K562 treated with DMSO at 1 percent for 4 hours (cell line): ENCODE measurements around the gene SYNE3. TPM values are rescaled to one million over a fixed set of nuclear protein-coding genes. Genes with fewer than 3 reads are reported as not detected.

Experiments used
- total RNA-seq: library from RNA; unstranded; fragments of 300-600 nt; gene quantifications from 2 replicates; pipeline ENCODE4 v1.2.3, GENCODE V29; 2022; ENCODE audit not compliant: insufficient read depth

SYNE3 gene, protein sequence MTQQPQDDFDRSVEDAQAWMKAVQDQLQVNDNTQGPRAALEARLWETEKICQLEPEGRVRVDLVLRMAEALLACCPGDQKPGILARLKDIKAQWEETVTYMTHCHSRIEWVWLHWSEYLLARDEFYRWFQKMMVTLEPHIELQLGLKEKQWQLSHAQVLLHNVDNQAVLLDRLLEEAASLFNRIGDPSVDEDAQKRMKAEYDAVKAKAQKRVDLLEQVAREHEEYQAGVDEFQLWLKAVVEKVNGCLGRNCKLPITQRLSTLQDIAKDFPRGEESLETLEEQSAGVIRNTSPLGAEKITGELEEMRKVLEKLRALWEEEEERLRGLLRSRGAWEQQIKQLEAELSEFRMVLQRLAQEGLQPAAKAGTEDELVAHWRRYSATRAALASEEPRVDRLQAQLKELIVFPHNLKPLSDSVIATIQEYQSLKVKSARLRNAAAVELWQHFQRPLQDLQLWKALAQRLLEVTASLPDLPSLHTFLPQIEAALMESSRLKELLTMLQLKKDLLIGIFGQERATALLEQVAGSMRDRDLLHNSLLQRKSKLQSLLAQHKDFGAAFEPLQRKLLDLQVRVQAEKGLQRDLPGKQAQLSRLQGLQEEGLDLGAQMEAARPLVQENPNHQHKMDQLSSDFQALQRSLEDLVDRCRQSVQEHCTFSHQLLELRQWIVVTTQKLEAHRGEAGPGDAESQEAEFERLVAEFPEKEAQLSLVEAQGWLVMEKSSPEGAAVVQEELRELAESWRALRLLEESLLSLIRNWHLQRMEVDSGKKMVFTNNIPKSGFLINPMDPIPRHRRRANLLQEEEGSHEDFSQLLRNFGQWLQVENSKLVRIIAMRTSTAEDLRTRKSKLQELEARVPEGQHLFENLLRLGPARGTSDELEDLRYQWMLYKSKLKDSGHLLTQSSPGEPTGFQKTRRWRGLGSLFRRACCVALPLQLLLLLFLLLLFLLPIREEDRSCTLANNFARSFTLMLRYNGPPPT
- 0.96 and 1.6 TPM in 2 replicates for total RNA-seq

DNA sequence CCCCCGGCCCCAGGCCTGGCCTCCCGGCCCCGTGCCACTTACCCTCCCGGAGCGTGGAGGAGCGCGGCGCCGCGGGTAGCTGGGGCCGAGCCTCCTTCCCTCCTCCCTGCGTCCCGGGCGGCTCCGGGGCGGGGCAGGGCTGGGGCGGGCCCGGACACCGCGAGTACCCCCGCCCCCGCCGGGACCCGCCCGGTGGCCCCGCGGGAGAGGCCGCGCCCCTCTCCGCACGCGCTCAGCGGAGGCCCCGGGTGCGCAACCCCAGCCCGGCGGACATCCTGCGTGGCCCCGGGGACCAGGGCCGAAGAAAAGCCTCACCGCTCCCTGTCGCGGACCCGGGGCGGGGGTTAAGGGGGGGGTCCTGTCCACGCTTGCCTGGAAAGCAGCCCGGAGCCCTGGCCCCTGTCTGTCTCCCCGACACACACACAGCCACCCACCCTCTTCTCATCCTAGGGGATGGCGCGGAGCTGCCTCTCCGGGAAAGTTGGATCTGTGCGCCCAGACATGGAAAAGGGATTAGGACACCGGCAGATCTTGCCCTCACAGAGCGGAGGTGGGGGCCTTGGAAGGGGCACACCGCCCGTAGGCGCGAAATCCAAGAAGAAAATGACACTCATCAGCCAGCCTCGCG lies at the start of gene SYNE3:
TSS of gene SYNE3 (minus strand) at position 97 of the 628 bp plus-strand sequence. CDS start 40,829 bp downstream, outside the sequence.

DNA sequence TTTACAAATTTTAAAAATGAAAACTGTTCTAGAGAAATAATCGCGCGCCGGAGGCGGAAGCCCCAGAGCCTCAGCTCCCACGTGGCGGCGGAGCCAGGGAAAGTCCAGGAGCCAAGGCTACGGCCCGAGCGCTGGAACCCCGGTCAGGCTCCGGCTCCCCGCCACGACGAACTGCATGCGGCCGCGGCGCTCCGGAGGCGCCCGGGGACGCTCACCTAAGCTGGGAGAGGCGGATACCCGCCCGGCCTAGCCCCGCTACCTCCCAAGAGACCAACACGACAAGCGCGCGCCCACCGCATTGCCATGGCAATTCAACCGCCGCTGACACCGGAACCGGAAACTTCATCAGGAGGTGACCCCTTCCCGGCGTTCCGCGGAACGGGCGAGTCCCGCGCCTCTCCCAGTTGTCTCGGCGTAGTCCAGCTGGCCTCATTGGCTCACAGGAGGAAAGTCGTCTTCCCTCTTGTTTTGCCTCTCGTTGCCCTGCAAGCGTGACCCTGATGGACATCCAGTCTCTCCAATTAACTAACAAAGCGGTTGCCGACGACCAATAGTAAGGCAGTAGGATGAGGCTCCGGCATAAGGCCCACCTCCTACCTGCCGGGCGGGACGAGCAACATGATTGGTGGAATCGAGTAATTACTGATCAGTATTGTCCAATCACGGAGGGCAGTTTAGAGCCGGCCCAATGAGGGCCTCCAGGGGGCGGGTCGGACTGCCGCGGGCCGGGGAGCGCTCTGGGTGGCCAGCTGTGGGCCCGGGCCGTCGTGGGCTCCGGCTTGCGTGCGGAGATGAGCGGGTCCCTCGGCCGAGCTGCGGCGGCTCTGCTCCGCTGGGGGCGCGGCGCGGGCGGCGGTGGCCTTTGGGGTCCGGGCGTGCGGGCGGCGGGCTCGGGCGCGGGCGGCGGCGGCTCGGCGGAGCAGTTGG lies 18.1 kb upstream of the SYNE3 start, which contains the start of gene GLRX5:
TSS of gene GLRX5 (plus strand) at position 752 of the 927 bp plus-strand sequence. CDS start at position 792, 40 bp downstream.

Other genes starting within 250 kb of the SYNE3 start
- 0.54 TPM in 1 of 2 replicates, not detected in the other for gene CLMN, start 196.7 kb downstream of the SYNE3 start, total RNA-seq
- gene GLRX5, start 18.4 kb upstream of the SYNE3 start, total RNA-seq, result 51.3 and 60.9 TPM in 2 replicates
- not detected in 2 replicates for gene TCL1B, start 169.8 kb upstream of the SYNE3 start, total RNA-seq
- gene TCL1A, start 197.5 kb upstream of the SYNE3 start, total RNA-seq, result not detected in 2 replicates